OCI-LY1 (cell line): ENCODE measurements around the gene NFYA.

ENCODE experiments used
- H2AFZ ChIP-seq: fragments of 200-600 bp; sonication (generic), shearing (Covaris generic); 2 replicates; pipeline ENCODE4 v1.6.0; 2014; ENCODE audit warnings: antibody characterized with exemption, mild to moderate bottlenecking, low read length
- H3F3A ChIP-seq: fragments of 200-600 bp; sonication (generic), shearing (Covaris generic); 2 replicates; pipeline ENCODE4 v1.6.0; 2014; ENCODE audit warnings: mild to moderate bottlenecking, antibody characterized with exemption, low read length, moderate library complexity; ENCODE audit not compliant: insufficient read depth
- H3K27ac ChIP-seq: fragments of 200-600 bp; sonication (generic); 2 replicates; pipeline ENCODE4 v1.5.1; 2014; ENCODE audit warnings: low read length, mixed run types, mild to moderate bottlenecking, low read depth; ENCODE audit not compliant: poor library complexity, severe bottlenecking
- H3K27me3 ChIP-seq: fragments of 200-600 bp; sonication (generic); 2 replicates; pipeline ENCODE4 v1.6.0; 2014; ENCODE audit warnings: antibody characterized with exemption, mild to moderate bottlenecking, low read length, moderate library complexity; ENCODE audit not compliant: insufficient read depth
- H3K36me3 ChIP-seq: fragments of 200-600 bp; sonication (generic); 2 replicates; pipeline ENCODE4 v1.6.1; 2014; ENCODE audit warnings: mild to moderate bottlenecking, antibody characterized with exemption, low read length, moderate library complexity, mixed read lengths; ENCODE audit not compliant: insufficient read depth
- H3K4me1 ChIP-seq: fragments of 200-600 bp; sonication (generic); 2 replicates; pipeline ENCODE4 v1.5.1; 2014; ENCODE audit warnings: mild to moderate bottlenecking, low read length, moderate library complexity; ENCODE audit not compliant: insufficient read depth, severe bottlenecking
- H3K4me2 ChIP-seq: fragments of 200-600 bp; sonication (generic), shearing (Covaris generic); 2 replicates; pipeline ENCODE4 v1.6.1; 2014; ENCODE audit warnings: low read length
- H3K4me3 ChIP-seq: fragments of 200-600 bp; sonication (generic); 2 replicates; pipeline ENCODE4 v1.5.1; 2014; ENCODE audit warnings: low read length, low read depth, mild to moderate bottlenecking, mixed read lengths; ENCODE audit not compliant: poor library complexity, severe bottlenecking
- H3K79me2 ChIP-seq: fragments of 200-600 bp; shearing (Covaris generic); 2 replicates; pipeline ENCODE4 v1.6.1; 2016; ENCODE audit warnings: mixed run types, low read length, mixed read lengths; ENCODE audit not compliant: insufficient read depth
- H3K9ac ChIP-seq: fragments of 200-600 bp; sonication (generic), shearing (Covaris generic); 2 replicates; pipeline ENCODE4 v1.6.1; 2014; ENCODE audit warnings: mild to moderate bottlenecking, low read length, mixed read lengths
- H3K9me2 ChIP-seq: fragments of 200-600 bp; sonication (generic), shearing (Covaris generic); 2 replicates; pipeline ENCODE4 v1.6.1; 2014; ENCODE audit warnings: low read depth, mild to moderate bottlenecking, low read length, mixed read lengths
- H3K9me3 ChIP-seq: fragments of 200-600 bp; shearing (Covaris generic); 2 replicates; pipeline ENCODE4 v1.6.1; 2014; ENCODE audit warnings: low read length, mixed read lengths
- H4K20me1 ChIP-seq: fragments of 200-600 bp; sonication (generic), shearing (Covaris generic); 2 replicates; pipeline ENCODE4 v1.6.0; 2016; ENCODE audit warnings: mild to moderate bottlenecking, low read length; ENCODE audit not compliant: insufficient read depth
- CTCF ChIP-seq: fragments of 200-600 bp; sonication (generic), shearing (Covaris generic); IDR thresholded peaks from 2 replicates; pipeline ENCODE4 v1.5.1; 2017; ENCODE audit warnings: mild to moderate bottlenecking, antibody characterized with exemption, low read length, moderate library complexity, mixed read lengths
- EZH2 ChIP-seq: fragments of 200-600 bp; sonication (generic), shearing (Covaris generic); IDR thresholded peaks from 2 replicates; pipeline ENCODE4 v1.8.0; 2017; ENCODE audit warnings: borderline replicate concordance, mixed run types, mild to moderate bottlenecking, antibody characterized with exemption, low read length, moderate library complexity, mixed read lengths

The NFYA gene

GRCh38 chr6:41085182-41085581 lies 12.4 kb downstream of the NFYA start:
- Histone ChIP-seq H3K79me2 (0 out of 2 replicates have a peak, but pooled peaks cover 1% of the 10 kb centered on the region), H3K36me3 (peaks cover 95% of the 10 kb centered on the region)

DNA sequence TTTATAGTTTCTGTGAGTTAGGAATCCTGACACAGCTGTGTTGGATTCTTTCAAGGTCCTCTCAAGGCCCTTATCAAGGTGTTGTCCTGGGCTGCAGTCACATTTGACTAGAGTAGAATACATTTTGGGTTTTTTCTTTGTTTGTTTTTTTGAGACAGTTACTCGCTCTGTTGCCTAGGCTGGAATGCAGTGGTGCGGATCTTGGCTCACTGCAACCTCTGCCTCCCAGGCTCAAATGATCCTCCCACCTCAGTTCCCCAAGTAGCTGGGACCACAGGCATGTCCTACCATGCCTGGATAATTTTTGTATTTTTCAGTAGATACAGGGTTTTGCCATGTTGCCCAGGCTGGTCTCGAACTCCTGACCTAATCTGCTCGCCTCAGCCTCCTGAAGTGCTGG lies 15.7 kb downstream of the NFYA start:
- no peak overlapping the region for H3K9ac ChIP-seq
- no peak overlapping the region for H2AFZ ChIP-seq
- H3K27ac ChIP-seq: no peak overlapping the region
- no peaks in the 10 kb centered on the region for H3K4me1 ChIP-seq
- no peak overlapping the region for H3K4me3 ChIP-seq
- H3K9me2 ChIP-seq: no peaks in the 10 kb centered on the region
- H3K27me3 ChIP-seq: no peaks in the 10 kb centered on the region
- no peaks in the 10 kb centered on the region for H3F3A ChIP-seq
- H4K20me1 ChIP-seq: peaks cover 5% of the 10 kb centered on the region; the same call in 1 of the 2 replicates
- peaks cover 93% of the 10 kb centered on the region for H3K36me3 ChIP-seq
- no peaks in the 10 kb centered on the region for H3K9me3 ChIP-seq
- H3K79me2 ChIP-seq: no peaks in the 10 kb centered on the region
- TF ChIP-seq CTCF: no peak
- TF ChIP-seq EZH2: no peak
- H3K4me2 ChIP-seq: no peak overlapping the region

More at GRCh38 chr6:41085182-41085581, 12.4 kb downstream of the NFYA start:
- no peak overlapping the region for H3K4me3 ChIP-seq
- H3K4me2 ChIP-seq: no peak overlapping the region
- TF ChIP-seq CTCF (no peak), EZH2 (no peak)
- peaks cover 6% of the 10 kb centered on the region; the same call in 1 of the 2 replicates for H4K20me1 ChIP-seq
- no peak overlapping the region for H3K9ac ChIP-seq
- H2AFZ ChIP-seq: no peak overlapping the region
- H3K27ac ChIP-seq: no peak overlapping the region
- no peaks in the 10 kb centered on the region for H3F3A ChIP-seq
- no peaks in the 10 kb centered on the region for H3K9me2 ChIP-seq
- no peaks in the 10 kb centered on the region for H3K9me3 ChIP-seq
- H3K4me1 ChIP-seq: peaks cover 3% of the 10 kb centered on the region
- H3K27me3 ChIP-seq: no peaks in the 10 kb centered on the region

DNA sequence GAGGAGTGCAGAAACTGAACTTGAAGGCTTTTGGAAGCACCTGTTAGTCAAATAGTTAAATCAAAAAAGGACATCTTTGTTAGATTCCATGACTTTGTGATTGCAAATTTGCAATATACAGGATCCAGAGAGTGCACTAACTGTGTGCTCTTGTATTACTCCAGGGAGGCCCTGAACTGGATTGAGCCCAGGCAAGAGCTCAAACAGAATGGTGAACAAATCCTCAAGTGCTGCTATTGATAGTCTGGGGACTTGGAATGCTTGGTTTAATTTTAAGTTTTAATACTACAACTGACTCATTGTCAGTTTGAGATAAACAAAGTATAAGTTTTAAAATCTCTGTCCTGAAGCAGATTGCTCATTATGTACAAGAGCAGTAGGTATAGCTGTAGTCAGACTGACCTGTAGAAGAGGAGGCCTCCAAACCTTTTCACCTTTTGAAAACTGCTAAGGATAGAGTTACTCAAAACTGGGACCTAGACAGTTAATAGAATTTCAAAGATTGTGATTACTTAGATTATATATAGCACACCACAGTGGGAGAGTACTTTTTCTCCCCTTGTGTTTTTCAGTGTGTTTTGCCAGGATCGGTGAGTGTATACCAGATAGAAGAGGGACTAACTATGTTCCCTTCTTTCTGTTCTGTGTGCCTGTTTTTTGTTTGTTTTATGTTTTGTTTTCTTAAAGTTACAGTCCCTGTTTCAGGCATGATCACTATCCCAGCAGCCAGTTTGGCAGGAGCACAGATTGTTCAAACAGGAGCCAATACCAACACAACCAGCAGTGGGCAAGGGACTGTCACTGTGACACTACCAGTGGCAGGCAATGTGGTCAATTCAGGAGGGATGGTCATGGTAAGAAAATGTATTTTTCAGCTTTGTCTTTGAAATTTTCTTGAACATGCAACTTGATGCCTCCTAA lies 18.3 kb downstream of the NFYA start:
- Histone ChIP-seq H3K79me2 (no peaks in the 10 kb centered on the region), H3K36me3 (peaks cover 93% of the 10 kb centered on the region), H3K27ac (no peak overlapping the region), H3K9ac (no peak overlapping the region), H3K27me3 (no peaks in the 10 kb centered on the region), H3K9me3 (no peaks in the 10 kb centered on the region), H2AFZ (no peak overlapping the region), H3K9me2 (no peaks in the 10 kb centered on the region), H3F3A (no peaks in the 10 kb centered on the region), H3K4me2 (no peak overlapping the region), H3K4me1 (no peaks in the 10 kb centered on the region), H4K20me1 (peaks cover 3% of the 10 kb centered on the region; the same call in 1 of the 2 replicates), H3K4me3 (no peak overlapping the region)
- TF ChIP-seq CTCF (no peak), EZH2 (no peak)
